ENCODE measurements around the gene CHAF1A. TPM values are rescaled to one million over a fixed set of nuclear protein-coding genes. Genes with fewer than 3 reads are reported as not detected.

Gene CHAF1A
- total RNA-seq, 1 donor from 2014 or later = 20.5 TPM

GRCh38 chr19:4454747-4455718 lies 52.6 kb downstream of the CHAF1A start:
- H3K27me3 Mint-ChIP-seq (ENCODE audit: unreplicated experiment) = peaks cover 16% of the 10 kb centered on the region
- H3K27ac Mint-ChIP-seq (ENCODE audit: unreplicated experiment) = peak overlapping the region; percentile 85
- H3K4me1 Mint-ChIP-seq (ENCODE audit: low read depth, unreplicated experiment) = peaks cover 21% of the 10 kb centered on the region
- H3K4me3 Mint-ChIP-seq (ENCODE audit: unreplicated experiment) = peak overlapping the region; percentile 57
- DNase-seq = no peak
- H3K36me3 Mint-ChIP-seq (ENCODE audit: unreplicated experiment) = no peaks in the 10 kb centered on the region
- H3K9me3 Mint-ChIP-seq (ENCODE audit: unreplicated experiment) = peaks cover 9% of the 10 kb centered on the region
- no peak for TF ChIP-seq CTCF (IDR thresholded peaks at IDR 0.05; ENCODE audit: partially characterized antibody, unreplicated experiment)

GRCh38 chr19:4455719-4456475 lies 53.5 kb downstream of the CHAF1A start:
- Mint-ChIP-seq H3K27ac (ENCODE audit: unreplicated experiment) (peak overlapping the region; percentile 91), H3K4me3 (ENCODE audit: unreplicated experiment) (peak overlapping the region; percentile 99), H3K27me3 (ENCODE audit: unreplicated experiment) (peaks cover 14% of the 10 kb centered on the region), H3K36me3 (ENCODE audit: unreplicated experiment) (no peaks in the 10 kb centered on the region), H3K9me3 (ENCODE audit: unreplicated experiment) (peaks cover 7% of the 10 kb centered on the region), H3K4me1 (ENCODE audit: low read depth, unreplicated experiment) (peaks cover 21% of the 10 kb centered on the region)
- DNase-seq = peak; percentile 57
- no peak for TF ChIP-seq CTCF (IDR thresholded peaks at IDR 0.05; ENCODE audit: partially characterized antibody, unreplicated experiment)

GRCh38 chr19:4456476-4456842 lies 54.0 kb downstream of the CHAF1A start:
- Mint-ChIP-seq H3K27ac (ENCODE audit: unreplicated experiment) (peak overlapping the region; percentile 91), H3K27me3 (ENCODE audit: unreplicated experiment) (peaks cover 14% of the 10 kb centered on the region), H3K36me3 (ENCODE audit: unreplicated experiment) (no peaks in the 10 kb centered on the region), H3K9me3 (ENCODE audit: unreplicated experiment) (peaks cover 7% of the 10 kb centered on the region), H3K4me1 (ENCODE audit: low read depth, unreplicated experiment) (peaks cover 21% of the 10 kb centered on the region), H3K4me3 (ENCODE audit: unreplicated experiment) (peak overlapping the region; percentile 99)
- no peak for TF ChIP-seq CTCF (IDR thresholded peaks at IDR 0.05; ENCODE audit: partially characterized antibody, unreplicated experiment)
- DNase-seq = peak; percentile 54

- DNase-seq = peak; percentile 86
- Mint-ChIP-seq H3K27me3 (ENCODE audit: unreplicated experiment) (peaks cover 13% of the 10 kb centered on the region), H3K36me3 (ENCODE audit: unreplicated experiment) (no peaks in the 10 kb centered on the region), H3K4me1 (ENCODE audit: low read depth, unreplicated experiment) (peaks cover 21% of the 10 kb centered on the region), H3K27ac (ENCODE audit: unreplicated experiment) (peak overlapping the region; percentile 91), H3K9me3 (ENCODE audit: unreplicated experiment) (peaks cover 7% of the 10 kb centered on the region), H3K4me3 (ENCODE audit: unreplicated experiment) (peak overlapping the region; percentile 99)
- no peak for TF ChIP-seq CTCF (IDR thresholded peaks at IDR 0.05; ENCODE audit: partially characterized antibody, unreplicated experiment)
Observed at GRCh38 chr19:4456843-4457653, 54.6 kb downstream of the CHAF1A start.

Measured in glutamatergic neuron (in vitro differentiated cells).